HepG2 (cell line): ENCODE measurements around the gene KDM5B. TPM values are rescaled to one million over a fixed set of nuclear protein-coding genes. Genes with fewer than 3 reads are reported as not detected.

Experiments used
- BORCS8-MEF2B ChIP-seq: sonication (generic); formaldehyde crosslinking; IDR thresholded peaks from 2 replicates; pipeline ENCODE4 v1.8.0; 2022; ENCODE audit warnings: mild to moderate bottlenecking, missing genetic modification reagents
- FOXO1 ChIP-seq: sonication (generic); formaldehyde crosslinking; IDR thresholded peaks from 2 replicates; pipeline ENCODE4 v1.4.0; 2020; ENCODE audit warnings: missing genetic modification reagents
- IRF1 ChIP-seq: sonication (generic); formaldehyde crosslinking; IDR thresholded peaks from 2 replicates; pipeline ENCODE4 v1.4.0; 2020; ENCODE audit warnings: low read depth, mild to moderate bottlenecking, missing genetic modification reagents
- MIER3 ChIP-seq: IDR thresholded peaks from 2 replicates; pipeline ENCODE4 v1.6.1; 2016; ENCODE audit warnings: missing compliant biosample characterization, borderline replicate concordance
- MNT ChIP-seq: fragments of 450-650 bp; IDR thresholded peaks from 2 replicates; pipeline ENCODE4 v1.6.1; 2016
- NR2F1 ChIP-seq, 2 experiments: fragments of 450-650 bp in 1 of 2; formaldehyde crosslinking in 1 of 2; IDR thresholded peaks; 2 replicates each; pipeline versions ENCODE4 v1.5.0 to v1.6.1; 2016 to 2020; ENCODE audit warnings: mild to moderate bottlenecking in 1 of 2, missing compliant biosample characterization in 1 of 2, missing genetic modification reagents in 1 of 2, moderate library complexity in 1 of 2
- PRMT3 ChIP-seq: sonication (generic); formaldehyde crosslinking; IDR thresholded peaks from 2 replicates; pipeline ENCODE4 v1.8.1; 2022; ENCODE audit warnings: low read depth, mild to moderate bottlenecking, moderate library complexity, missing genetic modification reagents, borderline replicate concordance
- PRPF4 ChIP-seq: fragments of 200-400 bp; formaldehyde crosslinking; IDR thresholded peaks from 2 replicates; pipeline ENCODE4 v1.6.1; 2016; ENCODE audit warnings: low read length, low read depth; ENCODE audit not compliant: poor library complexity, severe bottlenecking
- SKI ChIP-seq: fragments of 450-650 bp; IDR thresholded peaks from one replicate; pipeline ENCODE4 v1.6.1; 2018; ENCODE audit warnings: mild to moderate bottlenecking; ENCODE audit not compliant: partially characterized antibody
- STAG1 ChIP-seq: sonication (generic); formaldehyde crosslinking; IDR thresholded peaks from 2 replicates; pipeline ENCODE4 v1.4.0; 2020; ENCODE audit warnings: missing genetic modification reagents
- ZBTB2 ChIP-seq: sonication (generic); formaldehyde crosslinking; IDR thresholded peaks from 2 replicates; pipeline ENCODE4 v1.8.0; 2022; ENCODE audit warnings: low read depth, missing genetic modification reagents
- ZBTB21 ChIP-seq: sonication (generic); formaldehyde crosslinking; IDR thresholded peaks from 2 replicates; pipeline ENCODE4 v1.4.0; 2020; ENCODE audit warnings: missing genetic modification reagents
- ZNF232 ChIP-seq: sonication (generic); formaldehyde crosslinking; IDR thresholded peaks from 2 replicates; pipeline ENCODE4 v1.4.0; 2020; ENCODE audit warnings: missing genetic modification reagents, borderline replicate concordance
- ZNF343 ChIP-seq: sonication (generic); formaldehyde crosslinking; IDR thresholded peaks from 2 replicates; pipeline ENCODE4 v1.4.0; 2020; ENCODE audit warnings: mild to moderate bottlenecking, missing genetic modification reagents
- ZNF430 ChIP-seq: sonication (generic); formaldehyde crosslinking; IDR thresholded peaks from 2 replicates; pipeline ENCODE4 v1.9.0; 2021; ENCODE audit warnings: mild to moderate bottlenecking, missing genetic modification reagents
- ZNF615 ChIP-seq: sonication (generic); formaldehyde crosslinking; IDR thresholded peaks from 2 replicates; pipeline ENCODE4 v1.5.0; 2020; ENCODE audit warnings: mild to moderate bottlenecking, missing genetic modification reagents, borderline replicate concordance
- ZNF629 ChIP-seq: sonication (generic); formaldehyde crosslinking; conservative IDR thresholded peaks from 2 replicates; pipeline ENCODE4 v1.5.0; 2020; ENCODE audit warnings: missing genetic modification reagents
- ZNF674 ChIP-seq: sonication (generic); formaldehyde crosslinking; IDR thresholded peaks from 2 replicates; pipeline ENCODE4 v1.5.0; 2020; ENCODE audit warnings: low read depth, mild to moderate bottlenecking, missing genetic modification reagents
- polyA plus RNA-seq, 8 experiments: library from polyadenylated mRNA; depleted of rRNA in 3 of 8; stranded (reverse) in 7 of 8; unstranded in 1 of 8; fragments of >200 nt; fragmentation: Illumina TruSeq in 4 of 8; extraction: Trizol in 4 of 8; gene quantifications; 2 replicates each; pipeline versions ENCODE4 v1.2.1 to v1.2.3, GENCODE V29; 2011 to 2016; ENCODE audit warnings: low read depth in 4 of 8, missing spikeins in 1 of 8, mixed read lengths in 1 of 8; ENCODE audit not compliant: insufficient read depth in 1 of 8
- total RNA-seq, 5 experiments: library from RNA; depleted of rRNA; stranded (reverse); fragments of >200 nt; fragmentation: Illumina TruSeq; extraction: Trizol; gene quantifications; 2 replicates each; pipeline ENCODE4 v1.2.3, GENCODE V29; 2016; ENCODE audit warnings: low read depth in 1 of 5
- TF ChIP-seq, protein P1 (sequence below): sonication (generic); formaldehyde crosslinking; IDR thresholded peaks from 2 replicates; pipeline ENCODE4 v1.4.0; 2020; ENCODE audit warnings: missing genetic modification reagents, borderline replicate concordance

Gene KDM5B
- total and polyA plus RNA-seq, 2 of the 13 experiments (the other 11 are each of a cell fraction or from before 2014, with no cell fraction given): 34.2 to 35.4 TPM

GRCh38 chr1:202692959-202693555 is 115.2 kb downstream of the KDM5B start (continued):
- TF ChIP-seq ZBTB21 (CRISPR knock-in tag): peak; percentile 28; the same call in 1 of the 2 replicates
- no peak for TF ChIP-seq NR2F1 (CRISPR knock-in tag; IDR thresholded peaks at IDR 0.05)
- TF ChIP-seq BORCS8-MEF2B (CRISPR knock-in tag): peak; percentile 88
- no peak for TF ChIP-seq IRF1 (CRISPR knock-in tag)
- no peak for TF ChIP-seq ZNF629 (CRISPR knock-in tag)
- TF ChIP-seq MIER3 (CRISPR knock-in tag): peak; percentile 34; the same call in 1 of the 2 replicates
- no peak for TF ChIP-seq STAG1 (CRISPR knock-in tag)
- 0 out of 2 replicates have a peak, but pooled peaks have one; percentile 50 for TF ChIP-seq PRMT3
- TF ChIP-seq, protein P1, sequence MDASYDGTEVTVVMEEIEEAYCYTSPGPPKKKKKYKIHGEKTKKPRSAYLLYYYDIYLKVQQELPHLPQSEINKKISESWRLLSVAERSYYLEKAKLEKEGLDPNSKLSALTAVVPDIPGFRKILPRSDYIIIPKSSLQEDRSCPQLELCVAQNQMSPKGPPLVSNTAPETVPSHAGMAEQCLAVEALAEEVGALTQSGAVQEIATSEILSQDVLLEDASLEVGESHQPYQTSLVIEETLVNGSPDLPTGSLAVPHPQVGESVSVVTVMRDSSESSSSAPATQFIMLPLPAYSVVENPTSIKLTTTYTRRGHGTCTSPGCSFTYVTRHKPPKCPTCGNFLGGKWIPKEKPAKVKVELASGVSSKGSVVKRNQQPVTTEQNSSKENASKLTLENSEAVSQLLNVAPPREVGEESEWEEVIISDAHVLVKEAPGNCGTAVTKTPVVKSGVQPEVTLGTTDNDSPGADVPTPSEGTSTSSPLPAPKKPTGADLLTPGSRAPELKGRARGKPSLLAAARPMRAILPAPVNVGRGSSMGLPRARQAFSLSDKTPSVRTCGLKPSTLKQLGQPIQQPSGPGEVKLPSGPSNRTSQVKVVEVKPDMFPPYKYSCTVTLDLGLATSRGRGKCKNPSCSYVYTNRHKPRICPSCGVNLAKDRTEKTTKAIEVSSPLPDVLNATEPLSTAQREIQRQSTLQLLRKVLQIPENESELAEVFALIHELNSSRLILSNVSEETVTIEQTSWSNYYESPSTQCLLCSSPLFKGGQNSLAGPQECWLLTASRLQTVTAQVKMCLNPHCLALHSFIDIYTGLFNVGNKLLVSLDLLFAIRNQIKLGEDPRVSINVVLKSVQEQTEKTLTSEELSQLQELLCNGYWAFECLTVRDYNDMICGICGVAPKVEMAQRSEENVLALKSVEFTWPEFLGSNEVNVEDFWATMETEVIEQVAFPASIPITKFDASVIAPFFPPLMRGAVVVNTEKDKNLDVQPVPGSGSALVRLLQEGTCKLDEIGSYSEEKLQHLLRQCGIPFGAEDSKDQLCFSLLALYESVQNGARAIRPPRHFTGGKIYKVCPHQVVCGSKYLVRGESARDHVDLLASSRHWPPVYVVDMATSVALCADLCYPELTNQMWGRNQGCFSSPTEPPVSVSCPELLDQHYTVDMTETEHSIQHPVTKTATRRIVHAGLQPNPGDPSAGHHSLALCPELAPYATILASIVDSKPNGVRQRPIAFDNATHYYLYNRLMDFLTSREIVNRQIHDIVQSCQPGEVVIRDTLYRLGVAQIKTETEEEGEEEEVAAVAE (CRISPR knock-in tag): peak; percentile 90
- TF ChIP-seq ZNF430 (CRISPR knock-in tag): peak; percentile 85; the same call in 1 of the 2 replicates
- no peak for TF ChIP-seq ZNF674
- TF ChIP-seq MNT: no peak
- no peak for TF ChIP-seq SKI
- TF ChIP-seq PRPF4: no peak
- TF ChIP-seq ZNF343 (CRISPR knock-in tag): no peak
- peak; percentile 88; the same call in 1 of the 2 replicates for TF ChIP-seq ZNF232
- no peak for TF ChIP-seq ZNF615 (CRISPR knock-in tag)
- peak; percentile 46; the same call in 1 of the 2 replicates for TF ChIP-seq FOXO1
- no peak for TF ChIP-seq ZBTB2 (CRISPR knock-in tag)
